ENCODE data around the gene FNIP2. TPM values are rescaled to one million over a fixed set of nuclear protein-coding genes. Genes with fewer than 3 reads are reported as not detected.

The FNIP2 gene
- polyA plus RNA-seq, 1 of the 3 experiments (the other 2 are of a cell fraction) = 0.97 TPM

DNA sequence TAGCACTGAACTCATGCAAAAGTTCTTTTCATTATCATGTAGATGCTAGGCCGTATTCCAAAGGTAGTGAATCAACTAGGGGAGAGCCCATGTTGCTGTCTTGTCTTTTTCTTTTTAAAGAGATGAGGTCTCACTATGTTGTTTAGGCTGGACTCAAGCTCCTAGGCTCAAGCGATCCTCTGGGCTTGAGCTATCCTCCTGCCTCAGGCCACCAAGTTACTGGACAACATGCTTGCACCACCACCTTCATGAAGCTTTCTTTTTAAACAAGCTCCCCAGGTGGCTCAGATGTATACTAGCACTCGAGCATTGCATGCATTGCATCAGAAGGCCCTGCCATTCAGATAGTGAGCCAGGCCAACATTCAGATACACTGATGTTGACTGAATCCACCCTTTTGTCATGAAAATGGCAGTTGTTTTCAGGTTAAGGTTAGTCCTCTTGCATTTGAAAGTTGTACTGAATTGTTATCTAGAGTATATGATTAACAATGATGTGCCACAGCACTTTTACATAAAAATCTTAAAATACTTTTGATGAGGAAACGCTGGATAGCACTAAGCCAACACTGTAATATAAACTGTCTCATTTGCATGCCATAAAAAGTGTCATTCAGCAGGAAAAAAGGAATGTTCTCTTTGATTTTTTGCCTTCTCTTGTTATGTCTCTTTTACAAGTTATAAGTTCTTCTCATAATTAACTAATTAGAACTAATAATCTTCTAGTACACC is 76.7 kb downstream of the FNIP2 start:
- no peaks in the 10 kb centered on the region for H3K9me3 ChIP-seq
- POLR2A ChIA-PET = no interaction called here

DNA sequence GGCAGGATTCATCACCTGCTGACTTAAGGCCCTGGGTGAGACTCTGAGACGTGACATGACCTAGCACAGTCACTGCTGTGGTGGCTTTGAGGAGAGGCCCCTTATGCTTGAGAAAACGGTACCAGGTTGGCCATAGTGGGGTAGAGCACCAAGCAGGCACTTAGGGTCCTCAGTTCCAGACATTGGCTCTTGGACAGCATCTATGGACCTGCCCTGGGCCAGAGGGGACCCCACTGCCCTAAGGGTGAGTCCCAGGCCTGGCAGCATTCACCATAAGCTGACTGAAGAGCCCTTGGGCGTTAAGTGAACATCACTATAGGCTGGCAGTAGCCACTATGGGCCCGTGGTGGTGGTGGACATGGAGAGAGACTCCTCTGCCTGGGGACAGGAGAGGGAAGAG is 78.7 kb downstream of the FNIP2 start:
- H3K36me3 ChIP-seq (replicated peaks in 1 of 2; ENCODE audit: control insufficient read depth in 1 of 2, insufficient read depth in 2 of 2, low read length in 1 of 2) = peaks cover 12 to 13% of the 10 kb centered on the region in 2 experiments
- DNase-seq = no peak
- no peaks in the 10 kb centered on the region for H3K9me3 ChIP-seq
- ChIA-PET CTCF (interaction anchor here (1.0 to 2.5 kb wide), 4 partner anchors 9 to 355 kb away, joined by 3 to 11 read pairs (median 6); no protein-coding TSS in a partner anchor), POLR2A (no interaction called here)
- H3K79me2 ChIP-seq (ENCODE audit: insufficient read depth) = no peaks in the 10 kb centered on the region
- no peaks in the 10 kb centered on the region for H3K27me3 ChIP-seq (ENCODE audit: insufficient read depth)
- WGBS (ENCODE audit: low lambda C conversion rate) = 79% methylated on average over 2 of the region's 4 CpGs
- H2AFZ ChIP-seq (ENCODE audit: low read depth) = no peak overlapping the region
- H3F3A ChIP-seq (replicated peaks; ENCODE audit: insufficient read depth) = no peaks in the 10 kb centered on the region
- H3K9ac ChIP-seq = no peak overlapping the region
- H3K9me2 ChIP-seq = no peaks in the 10 kb centered on the region
- no peaks in the 10 kb centered on the region for H3K4me1 ChIP-seq (ENCODE audit: control insufficient read depth in 1 of 2, insufficient read depth in 2 of 2, low read depth in 1 of 2, low read length in 1 of 2)
- no peaks in the 10 kb centered on the region for H4K20me1 ChIP-seq (ENCODE audit: insufficient read depth)
- H3K4me2 ChIP-seq = no peak overlapping the region
- H3K27ac ChIP-seq (ENCODE audit: low read depth in 2 of 2, low read length in 1 of 2) = no peak overlapping the region
- TF ChIP-seq, protein P1, sequence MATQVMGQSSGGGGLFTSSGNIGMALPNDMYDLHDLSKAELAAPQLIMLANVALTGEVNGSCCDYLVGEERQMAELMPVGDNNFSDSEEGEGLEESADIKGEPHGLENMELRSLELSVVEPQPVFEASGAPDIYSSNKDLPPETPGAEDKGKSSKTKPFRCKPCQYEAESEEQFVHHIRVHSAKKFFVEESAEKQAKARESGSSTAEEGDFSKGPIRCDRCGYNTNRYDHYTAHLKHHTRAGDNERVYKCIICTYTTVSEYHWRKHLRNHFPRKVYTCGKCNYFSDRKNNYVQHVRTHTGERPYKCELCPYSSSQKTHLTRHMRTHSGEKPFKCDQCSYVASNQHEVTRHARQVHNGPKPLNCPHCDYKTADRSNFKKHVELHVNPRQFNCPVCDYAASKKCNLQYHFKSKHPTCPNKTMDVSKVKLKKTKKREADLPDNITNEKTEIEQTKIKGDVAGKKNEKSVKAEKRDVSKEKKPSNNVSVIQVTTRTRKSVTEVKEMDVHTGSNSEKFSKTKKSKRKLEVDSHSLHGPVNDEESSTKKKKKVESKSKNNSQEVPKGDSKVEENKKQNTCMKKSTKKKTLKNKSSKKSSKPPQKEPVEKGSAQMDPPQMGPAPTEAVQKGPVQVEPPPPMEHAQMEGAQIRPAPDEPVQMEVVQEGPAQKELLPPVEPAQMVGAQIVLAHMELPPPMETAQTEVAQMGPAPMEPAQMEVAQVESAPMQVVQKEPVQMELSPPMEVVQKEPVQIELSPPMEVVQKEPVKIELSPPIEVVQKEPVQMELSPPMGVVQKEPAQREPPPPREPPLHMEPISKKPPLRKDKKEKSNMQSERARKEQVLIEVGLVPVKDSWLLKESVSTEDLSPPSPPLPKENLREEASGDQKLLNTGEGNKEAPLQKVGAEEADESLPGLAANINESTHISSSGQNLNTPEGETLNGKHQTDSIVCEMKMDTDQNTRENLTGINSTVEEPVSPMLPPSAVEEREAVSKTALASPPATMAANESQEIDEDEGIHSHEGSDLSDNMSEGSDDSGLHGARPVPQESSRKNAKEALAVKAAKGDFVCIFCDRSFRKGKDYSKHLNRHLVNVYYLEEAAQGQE (IDR thresholded peaks at IDR 0.05; ENCODE audit: low read depth, low read length) = no peak
- TF ChIP-seq SMC3 (IDR thresholded peaks at IDR 0.05; ENCODE audit: low read depth, low read length) (no peak), MXI1 (IDR thresholded peaks at IDR 0.05; ENCODE audit: low read depth, low read length) (no peak), GATA2 (CRISPR knock-in tag; IDR thresholded peaks at IDR 0.05) (no peak), FOXJ3 (CRISPR knock-in tag; IDR thresholded peaks at IDR 0.05) (no peak), GABPA (IDR thresholded peaks at IDR 0.05; ENCODE audit: low read depth) (no peak)
- H3K4me3 ChIP-seq (ENCODE audit: low read depth in 2 of 2, low read length in 1 of 2) = no peak overlapping the region

More for the DNA sequence above, 76.7 kb downstream of the FNIP2 start:
- no peaks in the 10 kb centered on the region for H3K79me2 ChIP-seq (ENCODE audit: insufficient read depth)
- no peak overlapping the region for H3K4me2 ChIP-seq
- TF ChIP-seq SMC3 (IDR thresholded peaks at IDR 0.05; ENCODE audit: low read depth, low read length) = no peak
- TF ChIP-seq RXRA (IDR thresholded peaks at IDR 0.05; ENCODE audit: borderline replicate concordance, low read depth) = no peak
- TF ChIP-seq, protein P2, sequence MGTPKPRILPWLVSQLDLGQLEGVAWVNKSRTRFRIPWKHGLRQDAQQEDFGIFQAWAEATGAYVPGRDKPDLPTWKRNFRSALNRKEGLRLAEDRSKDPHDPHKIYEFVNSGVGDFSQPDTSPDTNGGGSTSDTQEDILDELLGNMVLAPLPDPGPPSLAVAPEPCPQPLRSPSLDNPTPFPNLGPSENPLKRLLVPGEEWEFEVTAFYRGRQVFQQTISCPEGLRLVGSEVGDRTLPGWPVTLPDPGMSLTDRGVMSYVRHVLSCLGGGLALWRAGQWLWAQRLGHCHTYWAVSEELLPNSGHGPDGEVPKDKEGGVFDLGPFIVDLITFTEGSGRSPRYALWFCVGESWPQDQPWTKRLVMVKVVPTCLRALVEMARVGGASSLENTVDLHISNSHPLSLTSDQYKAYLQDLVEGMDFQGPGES (IDR thresholded peaks at IDR 0.05; ENCODE audit: low read depth, low read length) = no peak
- no peak for TF ChIP-seq FOXJ3 (CRISPR knock-in tag; IDR thresholded peaks at IDR 0.05)
- TF ChIP-seq TCF12 (IDR thresholded peaks at IDR 0.05) = no peak
- no peak for TF ChIP-seq TEAD4 (IDR thresholded peaks at IDR 0.05; ENCODE audit: borderline replicate concordance, insufficient read depth)
- no peak for DNase-seq
- H3K36me3 ChIP-seq (replicated peaks in 1 of 2; ENCODE audit: control insufficient read depth in 1 of 2, insufficient read depth in 2 of 2, low read length in 1 of 2) = peaks cover 5 to 10% of the 10 kb centered on the region in 2 experiments
- no peaks in the 10 kb centered on the region for H4K20me1 ChIP-seq (ENCODE audit: insufficient read depth)
- CTCF ChIA-PET = interaction anchor here (1.5 to 2.5 kb wide), 3 partner anchors 11 to 357 kb away, joined by 5 to 11 read pairs (median 9); no protein-coding TSS in a partner anchor
- H3K27ac ChIP-seq (ENCODE audit: low read depth in 2 of 2, low read length in 1 of 2) = no peak overlapping the region
- H3K27me3 ChIP-seq (ENCODE audit: insufficient read depth) = no peaks in the 10 kb centered on the region
- no peak overlapping the region for H3K9ac ChIP-seq
- no peaks in the 10 kb centered on the region for H3K4me1 ChIP-seq (ENCODE audit: control insufficient read depth in 1 of 2, insufficient read depth in 2 of 2, low read depth in 1 of 2, low read length in 1 of 2)
- no peaks in the 10 kb centered on the region for H3F3A ChIP-seq (replicated peaks; ENCODE audit: insufficient read depth)
- H2AFZ ChIP-seq (ENCODE audit: low read depth) = no peak overlapping the region
- 89% methylated on average over 4 of the region's 4 CpGs for WGBS (ENCODE audit: low lambda C conversion rate)
- no peaks in the 10 kb centered on the region for H3K9me2 ChIP-seq
- H3K4me3 ChIP-seq (ENCODE audit: low read depth in 2 of 2, low read length in 1 of 2) = no peak overlapping the region

Data from SK-N-SH (cell line).